Type B pancreatic cell (in vitro differentiated cells): ENCODE measurements around the gene SYNJ2. TPM values are rescaled to one million over a fixed set of nuclear protein-coding genes. Genes with fewer than 3 reads are reported as not detected.

Experiments used
- DNase-seq: peaks from one replicate; pipeline ENCODE4 v3.0.0; 2021; ENCODE audit warnings: mixed read lengths; ENCODE audit not compliant: unreplicated experiment; ENCODE audit errors: extremely low spot score
- H3K27ac Mint-ChIP-seq: 2 replicates; pipeline ENCODE4 v1.8.0; 2021; ENCODE audit warnings: mild to moderate bottlenecking, mixed read lengths
- H3K27me3 Mint-ChIP-seq: 2 replicates; pipeline ENCODE4 v1.8.0; 2021; ENCODE audit warnings: mixed read lengths
- H3K36me3 Mint-ChIP-seq: 2 replicates; pipeline ENCODE4 v1.8.0; 2021; ENCODE audit warnings: mixed read lengths
- H3K4me1 Mint-ChIP-seq: one replicate; pipeline ENCODE4 v1.8.0; 2021; ENCODE audit warnings: mixed read lengths; ENCODE audit not compliant: unreplicated experiment
- H3K4me3 Mint-ChIP-seq: 2 replicates; pipeline ENCODE4 v1.8.0; 2021; ENCODE audit warnings: mild to moderate bottlenecking, mixed read lengths
- H3K9me3 Mint-ChIP-seq: 2 replicates; pipeline ENCODE4 v1.8.0; 2021; ENCODE audit warnings: mixed read lengths
- total RNA-seq: library from RNA; stranded (reverse); gene quantifications from 2 replicates; pipeline ENCODE4 v1.2.1, GENCODE V29; 2021; ENCODE audit warnings: low replicate concordance
- TF ChIP-seq, protein P1 (sequence below): fragments of 200-600 bp; sonication (generic); conservative IDR thresholded peaks from 2 replicates; pipeline ENCODE4 v1.5.0; 2021; ENCODE audit warnings: antibody characterized with exemption, mild to moderate bottlenecking

The SYNJ2 gene
- total RNA-seq, 1 donor from 2014 or later, result 17.0 TPM

DNA sequence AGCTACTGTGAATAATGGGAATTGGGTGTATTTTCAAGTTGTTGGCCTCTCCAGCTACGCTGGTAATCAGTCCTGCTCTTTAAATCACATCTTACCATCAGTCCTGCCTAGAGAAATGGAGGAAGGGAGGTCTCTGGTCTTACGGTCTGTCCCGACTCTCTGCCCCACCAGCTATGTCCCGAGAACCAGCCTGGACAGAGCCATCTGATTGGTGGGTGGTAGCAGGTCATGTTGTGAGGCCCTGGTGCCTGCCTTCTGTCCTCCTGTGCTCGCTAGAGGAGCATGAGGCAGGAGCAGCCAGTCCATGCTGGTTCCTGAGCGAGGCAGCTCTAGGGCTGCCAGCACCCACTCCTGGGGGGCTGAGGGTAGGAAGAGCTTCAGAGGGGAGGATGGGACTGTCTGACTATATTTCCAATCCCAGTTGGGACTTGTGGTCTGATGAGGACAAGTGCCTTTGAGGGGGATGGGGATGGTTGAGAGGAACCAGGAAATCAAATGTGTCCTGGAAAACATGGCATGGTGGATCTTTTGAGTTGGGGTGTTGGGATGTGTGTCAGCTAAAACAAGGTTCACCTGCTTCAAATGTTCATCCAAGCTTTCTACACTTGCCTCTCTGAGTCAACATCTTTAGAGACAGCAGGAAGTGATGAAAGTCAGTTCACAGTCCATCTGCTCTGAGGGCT is 33.0 kb downstream of the SYNJ2 start:
- Mint-ChIP-seq H3K27me3 (no peaks in the 10 kb centered on the region), H3K9me3 (no peaks in the 10 kb centered on the region), H3K36me3 (peaks cover 7% of the 10 kb centered on the region), H3K4me1 (peaks cover 11% of the 10 kb centered on the region), H3K4me3 (no peak overlapping the region), H3K27ac (peak overlapping the region; percentile 11)
- DNase-seq, result no peak
- TF ChIP-seq, protein P1, sequence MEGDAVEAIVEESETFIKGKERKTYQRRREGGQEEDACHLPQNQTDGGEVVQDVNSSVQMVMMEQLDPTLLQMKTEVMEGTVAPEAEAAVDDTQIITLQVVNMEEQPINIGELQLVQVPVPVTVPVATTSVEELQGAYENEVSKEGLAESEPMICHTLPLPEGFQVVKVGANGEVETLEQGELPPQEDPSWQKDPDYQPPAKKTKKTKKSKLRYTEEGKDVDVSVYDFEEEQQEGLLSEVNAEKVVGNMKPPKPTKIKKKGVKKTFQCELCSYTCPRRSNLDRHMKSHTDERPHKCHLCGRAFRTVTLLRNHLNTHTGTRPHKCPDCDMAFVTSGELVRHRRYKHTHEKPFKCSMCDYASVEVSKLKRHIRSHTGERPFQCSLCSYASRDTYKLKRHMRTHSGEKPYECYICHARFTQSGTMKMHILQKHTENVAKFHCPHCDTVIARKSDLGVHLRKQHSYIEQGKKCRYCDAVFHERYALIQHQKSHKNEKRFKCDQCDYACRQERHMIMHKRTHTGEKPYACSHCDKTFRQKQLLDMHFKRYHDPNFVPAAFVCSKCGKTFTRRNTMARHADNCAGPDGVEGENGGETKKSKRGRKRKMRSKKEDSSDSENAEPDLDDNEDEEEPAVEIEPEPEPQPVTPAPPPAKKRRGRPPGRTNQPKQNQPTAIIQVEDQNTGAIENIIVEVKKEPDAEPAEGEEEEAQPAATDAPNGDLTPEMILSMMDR, result no peak

DNA sequence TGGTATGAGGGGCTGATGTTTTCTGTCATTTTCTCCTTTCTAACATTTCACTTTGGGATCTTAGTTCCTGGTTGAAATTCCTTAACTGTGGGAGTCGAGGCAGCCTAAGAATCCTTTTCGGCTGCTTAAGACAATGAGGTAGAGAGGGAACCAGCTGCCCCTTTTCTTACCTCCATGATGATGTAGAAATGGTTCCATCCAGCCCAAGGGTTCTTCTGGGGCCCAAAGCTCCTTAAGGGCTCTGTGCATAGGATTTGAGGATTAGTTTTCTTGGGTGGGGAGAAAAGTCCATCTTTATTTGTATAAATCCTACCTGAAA is 33.5 kb downstream of the SYNJ2 start:
- H3K4me3 Mint-ChIP-seq, result no peak overlapping the region
- H3K36me3 Mint-ChIP-seq, result peaks cover 11% of the 10 kb centered on the region
- peaks cover 13% of the 10 kb centered on the region for H3K4me1 Mint-ChIP-seq
- H3K27me3 Mint-ChIP-seq, result no peaks in the 10 kb centered on the region
- no peak for DNase-seq
- H3K9me3 Mint-ChIP-seq, result no peaks in the 10 kb centered on the region
- TF ChIP-seq, protein P1, result no peak
- H3K27ac Mint-ChIP-seq, result peak overlapping the region; percentile 11

DNA sequence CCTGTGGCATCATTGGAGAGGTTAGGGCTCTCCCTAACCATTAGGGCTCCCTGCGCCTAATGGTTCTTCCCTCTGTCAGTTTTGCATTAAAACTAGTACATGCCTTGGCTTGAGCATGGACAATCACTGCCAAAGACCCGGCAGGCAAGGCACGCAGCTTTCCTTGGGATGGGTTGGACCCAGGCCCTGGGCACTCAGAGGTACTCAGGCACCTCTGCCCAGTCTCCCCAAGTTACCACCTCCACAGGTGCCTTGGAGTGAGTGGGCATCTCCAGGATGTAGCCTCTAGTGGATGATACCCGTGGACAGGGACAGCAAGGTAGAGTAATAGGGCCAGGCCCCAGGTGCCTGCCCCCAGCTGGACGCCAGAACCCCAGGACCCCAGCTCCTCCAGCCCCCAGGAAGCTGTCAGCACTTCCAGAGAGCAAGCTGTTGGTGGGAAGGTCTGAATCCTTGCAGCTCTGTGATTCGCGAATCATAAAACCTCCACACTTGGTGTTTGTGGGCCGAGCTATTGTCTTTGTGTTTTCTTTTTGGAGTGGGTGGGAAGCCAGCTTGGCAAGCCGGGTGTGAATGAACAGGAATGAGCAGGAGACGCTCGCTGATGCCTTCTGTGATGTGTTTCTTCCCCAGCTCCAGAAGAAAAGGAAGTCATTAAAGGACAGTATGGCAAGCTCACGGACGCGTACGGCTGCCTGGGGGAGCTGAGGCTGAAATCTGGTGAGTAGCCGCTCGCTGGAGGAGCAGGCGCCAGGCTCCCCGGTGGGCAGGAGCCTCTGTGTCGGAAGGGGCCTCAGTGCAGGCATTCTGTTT is 35.1 kb downstream of the SYNJ2 start:
- Mint-ChIP-seq H3K27ac (no peak overlapping the region), H3K36me3 (peaks cover 11% of the 10 kb centered on the region), H3K9me3 (no peaks in the 10 kb centered on the region), H3K4me1 (peaks cover 11% of the 10 kb centered on the region), H3K4me3 (peak overlapping the region; percentile 58), H3K27me3 (no peaks in the 10 kb centered on the region)
- TF ChIP-seq, protein P1, result no peak
- no peak for DNase-seq

DNA sequence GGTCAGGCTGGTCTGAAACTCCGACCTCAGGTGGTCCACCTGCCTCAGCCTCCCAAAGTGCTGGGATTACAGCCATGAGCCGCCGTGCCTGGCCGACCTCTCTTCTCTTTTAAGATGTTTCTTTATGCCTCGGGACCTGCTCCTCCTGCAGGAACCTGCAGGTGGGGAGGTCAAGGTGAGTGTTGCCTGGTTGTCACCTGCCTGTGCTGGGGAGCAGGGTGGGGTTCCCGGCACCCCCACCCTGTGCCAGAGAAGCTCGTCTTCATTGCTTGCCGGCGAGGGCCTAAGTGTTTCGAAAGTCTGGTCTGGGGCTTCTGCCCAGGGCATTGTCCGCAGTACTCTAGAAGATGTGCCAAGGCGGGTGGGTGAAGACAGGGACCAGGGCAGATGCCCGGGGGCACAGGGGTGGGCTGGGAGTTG is 36.0 kb downstream of the SYNJ2 start:
- no peak overlapping the region for H3K27ac Mint-ChIP-seq
- H3K36me3 Mint-ChIP-seq, result peaks cover 8% of the 10 kb centered on the region
- H3K27me3 Mint-ChIP-seq, result no peaks in the 10 kb centered on the region

DNA sequence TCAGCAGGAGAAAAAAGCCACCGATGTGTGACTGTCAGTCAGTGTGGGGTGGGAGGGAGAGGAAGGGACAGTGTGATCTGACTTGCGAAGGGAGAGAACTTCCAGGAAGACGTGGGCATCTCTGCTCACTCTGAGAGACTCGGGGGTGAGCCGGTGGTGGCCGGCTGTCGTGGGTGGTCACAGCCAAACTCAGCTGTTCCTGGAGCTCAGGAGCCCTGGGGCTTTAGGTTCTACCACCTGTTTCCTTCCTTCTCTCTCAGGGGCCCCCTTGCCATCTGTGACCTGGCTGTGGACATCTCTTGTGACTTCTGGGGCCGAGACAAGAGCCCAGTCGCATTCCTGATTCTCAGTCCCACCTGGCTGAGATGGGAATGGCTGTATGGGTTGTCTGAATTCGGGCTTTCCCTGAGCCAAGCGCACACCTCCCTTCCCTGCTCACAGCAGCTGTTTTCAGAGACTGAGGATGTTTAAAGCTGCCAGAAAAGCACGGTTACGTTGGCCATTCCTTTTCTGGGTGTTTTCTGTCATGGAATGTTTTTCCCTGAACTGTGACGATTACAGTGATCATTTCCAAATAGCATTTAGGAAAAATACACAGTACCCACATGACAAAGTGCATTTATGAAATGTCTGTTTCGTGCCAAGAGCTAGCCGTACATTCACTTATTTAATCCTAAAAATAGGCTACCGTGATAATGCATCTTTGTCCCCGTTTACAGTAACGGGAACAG is 36.5 kb downstream of the SYNJ2 start:
- Mint-ChIP-seq H3K27me3 (no peaks in the 10 kb centered on the region), H3K27ac (no peak overlapping the region)

More for the DNA sequence above, 36.0 kb downstream of the SYNJ2 start:
- H3K9me3 Mint-ChIP-seq, result no peaks in the 10 kb centered on the region
- H3K4me1 Mint-ChIP-seq, result peaks cover 11% of the 10 kb centered on the region
- no peak for DNase-seq
- TF ChIP-seq, protein P1, result no peak
- no peak overlapping the region for H3K4me3 Mint-ChIP-seq

More for the DNA sequence above, 36.5 kb downstream of the SYNJ2 start:
- TF ChIP-seq, protein P1, result no peak
- H3K4me3 Mint-ChIP-seq, result no peak overlapping the region
- no peak for DNase-seq
- H3K36me3 Mint-ChIP-seq, result peaks cover 8% of the 10 kb centered on the region
- H3K4me1 Mint-ChIP-seq, result peaks cover 11% of the 10 kb centered on the region
- no peaks in the 10 kb centered on the region for H3K9me3 Mint-ChIP-seq
